Measurements from ENCODE around the gene ABCA13.

DNA sequence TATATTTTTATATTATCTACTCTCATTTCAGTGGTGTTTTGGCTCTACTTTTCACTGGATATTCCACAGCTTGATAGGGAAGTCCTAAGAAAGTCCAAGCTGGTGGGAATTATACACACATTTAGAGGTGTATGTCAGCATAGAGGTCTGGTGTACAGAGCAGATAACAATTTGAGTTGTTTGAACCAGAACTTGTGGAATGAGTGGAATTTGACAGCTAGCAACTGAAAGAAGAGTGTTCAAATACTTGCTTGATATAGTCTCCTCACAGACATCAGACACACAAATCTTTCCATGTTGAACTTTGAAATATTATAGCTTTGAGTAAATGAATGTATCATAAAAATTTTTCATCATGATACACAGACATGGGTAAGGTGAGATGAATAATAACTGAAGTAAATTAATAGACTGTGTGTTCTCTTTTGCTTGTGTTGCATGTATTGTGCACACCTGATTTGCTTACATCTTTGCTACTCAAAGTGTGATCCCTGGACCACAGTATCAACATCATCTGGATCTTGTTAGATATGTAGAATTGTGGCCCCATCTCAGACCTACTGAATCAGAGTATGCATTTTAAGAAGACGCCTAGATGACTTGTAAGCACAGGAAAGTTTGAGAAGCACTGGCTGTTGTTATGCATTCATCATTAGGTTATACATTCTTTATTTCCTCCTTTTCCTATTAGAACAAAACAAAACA, 91.5 kb downstream of the ABCA13 start:
- TF ChIP-seq MAZ (IDR thresholded peaks at IDR 0.05; ENCODE audit: borderline replicate concordance, low read depth, low read length) (no peak), CEBPB (IDR thresholded peaks at IDR 0.05; ENCODE audit: low read depth, low read length) (no peak), RAD21 (IDR thresholded peaks at IDR 0.05; ENCODE audit: low read length) (no peak), POLR2A (IDR thresholded peaks at IDR 0.05; ENCODE audit: low read depth, low read length) (no peak)
- TF ChIP-seq, protein P1, sequence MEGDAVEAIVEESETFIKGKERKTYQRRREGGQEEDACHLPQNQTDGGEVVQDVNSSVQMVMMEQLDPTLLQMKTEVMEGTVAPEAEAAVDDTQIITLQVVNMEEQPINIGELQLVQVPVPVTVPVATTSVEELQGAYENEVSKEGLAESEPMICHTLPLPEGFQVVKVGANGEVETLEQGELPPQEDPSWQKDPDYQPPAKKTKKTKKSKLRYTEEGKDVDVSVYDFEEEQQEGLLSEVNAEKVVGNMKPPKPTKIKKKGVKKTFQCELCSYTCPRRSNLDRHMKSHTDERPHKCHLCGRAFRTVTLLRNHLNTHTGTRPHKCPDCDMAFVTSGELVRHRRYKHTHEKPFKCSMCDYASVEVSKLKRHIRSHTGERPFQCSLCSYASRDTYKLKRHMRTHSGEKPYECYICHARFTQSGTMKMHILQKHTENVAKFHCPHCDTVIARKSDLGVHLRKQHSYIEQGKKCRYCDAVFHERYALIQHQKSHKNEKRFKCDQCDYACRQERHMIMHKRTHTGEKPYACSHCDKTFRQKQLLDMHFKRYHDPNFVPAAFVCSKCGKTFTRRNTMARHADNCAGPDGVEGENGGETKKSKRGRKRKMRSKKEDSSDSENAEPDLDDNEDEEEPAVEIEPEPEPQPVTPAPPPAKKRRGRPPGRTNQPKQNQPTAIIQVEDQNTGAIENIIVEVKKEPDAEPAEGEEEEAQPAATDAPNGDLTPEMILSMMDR (conservative IDR thresholded peaks at IDR 0.05; ENCODE audit: low read depth, low read length), result no peak
